SW 1271 (cell line): ENCODE measurements around the gene CCNF.
A peak's percentile ranks its signal among the peaks of the same experiment; 100 is the strongest.

Experiments
- DNase-seq, 2 experiments: peaks; one replicate each; lab custom pipeline; 2025; lab: John Stamatoyannopoulos, UW

The CCNF gene

DNA sequence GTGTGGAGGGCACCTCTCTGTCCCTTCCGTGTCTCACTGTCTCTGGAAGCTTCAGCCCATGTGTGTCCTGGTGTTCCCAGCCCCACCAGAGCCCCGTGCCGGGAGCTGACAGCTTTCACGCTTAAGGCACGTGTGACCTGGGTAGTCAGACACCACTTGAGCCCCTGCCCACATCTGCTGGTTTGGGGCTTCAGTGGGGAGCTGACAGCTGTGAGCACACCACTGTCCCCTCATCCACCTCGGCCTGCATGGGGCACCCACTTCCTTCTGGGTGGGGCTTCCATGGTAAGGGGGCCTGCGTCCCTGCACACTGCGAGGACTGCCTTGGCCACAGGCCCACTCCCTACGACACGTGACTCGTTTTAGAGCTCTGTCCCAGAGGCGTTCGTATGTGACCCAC is 28.0 kb downstream of the CCNF start:
- DNase-seq, result no peak

- no peak for DNase-seq
Measured at GRCh38 chr16:2457946-2458345, 28.7 kb downstream of the CCNF start.

- no peak for DNase-seq
Measured at GRCh38 chr16:2458887-2459646, 29.8 kb downstream of the CCNF start.

DNA sequence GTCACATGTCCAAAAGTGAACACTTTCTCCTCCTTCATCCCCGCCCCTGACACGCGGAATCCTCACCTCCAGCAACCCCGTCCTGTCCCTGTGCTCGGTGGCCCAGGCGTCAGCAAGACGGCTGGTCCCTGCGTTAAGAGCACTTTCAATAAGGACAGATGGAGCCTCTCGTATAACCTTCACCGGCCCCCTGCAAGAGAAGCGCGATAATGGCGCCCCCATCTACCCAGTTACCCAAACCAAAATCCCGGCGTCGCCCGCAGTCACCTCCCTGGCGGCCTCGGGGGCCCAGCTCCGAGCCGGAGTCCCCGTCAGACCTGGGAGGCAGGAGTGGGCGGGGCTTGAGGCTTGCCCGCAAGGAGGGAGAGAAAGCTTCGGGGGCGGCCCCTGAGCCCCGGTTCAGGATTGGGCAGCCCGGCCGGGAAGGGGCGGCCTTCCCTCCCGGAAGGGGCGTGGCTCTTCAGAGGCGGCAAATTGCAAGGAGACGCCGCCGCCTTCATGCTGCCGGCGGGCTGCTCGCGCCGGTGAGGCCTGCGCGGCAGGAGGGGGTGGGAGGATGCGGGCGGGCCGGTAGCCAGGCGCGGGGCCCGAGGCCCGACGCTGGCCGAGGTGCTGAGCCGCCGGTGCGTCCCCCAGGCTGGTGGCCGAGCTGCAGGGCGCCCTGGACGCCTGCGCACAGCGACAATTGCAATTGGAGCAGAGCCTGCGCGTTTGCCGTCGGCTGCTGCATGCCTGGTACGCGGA is 30.6 kb downstream of the CCNF start, which contains the start of gene TEDC2:
TSS of gene TEDC2 (plus strand) at position 463 of the 744 bp plus-strand sequence. CDS start at position 499, 36 bp downstream.
- peak; percentile 66 to 88 for DNase-seq

GRCh38 chr16:2460391-2460713 is 31.1 kb downstream of the CCNF start:
- DNase-seq, result no peak

DNA sequence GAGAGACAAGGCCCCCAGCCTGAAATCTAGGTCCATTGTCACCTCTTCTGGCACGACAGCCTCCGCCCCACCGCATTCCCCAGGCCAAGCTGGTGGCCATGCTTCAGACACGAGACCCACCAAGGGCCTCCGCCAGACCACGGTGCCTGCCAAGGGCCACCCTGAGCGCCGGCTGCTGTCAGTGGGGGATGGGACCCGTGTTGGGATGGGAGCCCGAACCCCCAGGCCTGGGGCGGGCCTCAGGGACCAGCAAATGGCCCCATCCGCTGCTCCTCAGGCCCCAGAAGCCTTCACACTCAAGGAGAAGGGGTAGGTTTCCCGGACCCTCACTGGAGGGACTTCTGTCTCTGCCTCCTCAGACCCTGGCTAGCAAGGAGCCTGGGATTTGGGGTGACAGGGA is 31.7 kb downstream of the CCNF start:
- DNase-seq, result no peak

DNA sequence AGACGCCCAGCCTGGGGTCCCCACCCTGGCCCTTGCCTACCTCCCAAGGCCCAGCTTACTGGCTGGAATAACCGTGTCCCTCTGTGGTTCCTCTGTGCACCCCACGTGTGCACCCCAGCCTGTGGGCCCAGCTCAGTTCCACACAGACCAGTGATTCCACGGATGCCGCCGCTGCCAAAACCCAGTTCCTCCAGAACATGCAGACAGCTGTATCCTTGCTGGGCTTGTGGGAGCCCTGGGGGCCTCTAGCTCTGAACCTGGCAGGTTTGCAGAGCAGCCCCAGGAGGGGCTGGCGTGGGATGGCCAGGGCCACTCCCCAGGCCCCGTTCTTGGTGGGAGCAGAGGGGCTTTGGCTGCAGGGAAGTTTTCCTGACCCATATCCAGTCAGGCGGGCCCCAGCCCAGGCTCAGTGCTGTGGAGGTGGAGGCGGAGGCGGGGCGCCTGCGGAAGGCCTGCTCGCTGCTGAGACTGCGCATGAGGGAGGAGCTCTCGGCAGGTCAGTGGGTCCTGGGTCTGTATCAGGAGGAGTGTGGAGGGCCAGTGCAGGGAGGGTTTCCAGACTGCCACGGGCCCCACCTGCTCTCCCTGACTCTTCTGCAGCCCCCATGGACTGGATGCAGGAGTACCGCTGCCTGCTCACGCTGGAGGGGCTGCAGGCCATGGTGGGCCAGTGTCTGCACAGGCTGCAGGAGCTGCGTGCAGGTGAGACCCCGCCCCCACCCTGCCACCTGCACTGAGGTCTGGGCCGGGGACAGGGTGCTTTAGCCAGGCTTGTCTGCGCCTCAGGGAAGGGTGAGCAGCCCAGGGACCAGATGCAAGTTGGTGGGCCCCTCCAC is 33.0 kb downstream of the CCNF start:
- no peak for DNase-seq

DNA sequence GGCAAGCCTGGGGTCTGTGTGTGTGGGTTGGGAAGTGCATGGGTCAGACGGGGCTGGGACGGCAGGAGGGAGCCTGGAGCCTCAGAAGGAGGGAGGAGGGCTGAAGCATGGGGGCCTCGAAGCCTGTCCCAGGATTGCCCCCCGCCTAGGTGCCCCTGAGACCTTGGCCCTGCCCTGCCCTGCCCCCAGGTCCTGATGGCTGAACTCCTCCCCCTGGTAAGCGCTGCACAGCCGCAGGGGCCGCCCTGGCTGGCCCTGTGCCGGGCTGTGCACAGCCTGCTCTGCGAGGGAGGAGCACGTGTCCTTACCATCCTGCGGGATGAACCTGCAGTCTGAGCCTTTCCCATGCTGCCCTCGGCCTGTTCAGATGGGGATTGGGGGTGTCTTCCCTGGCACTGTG is 35.1 kb downstream of the CCNF start:
- no peak for DNase-seq

- no peak for DNase-seq
Measured at GRCh38 chr16:2465653-2466415, 36.6 kb downstream of the CCNF start.

- DNase-seq, result no peak
Measured at GRCh38 chr16:2466667-2467527, 37.6 kb downstream of the CCNF start.

GRCh38 chr16:2467528-2468232 is 38.4 kb downstream of the CCNF start:
- peak in 1 of 2 experiments; percentile 45 for DNase-seq

- no peak for DNase-seq
Measured at GRCh38 chr16:2468233-2468724, 39.0 kb downstream of the CCNF start.

DNA sequence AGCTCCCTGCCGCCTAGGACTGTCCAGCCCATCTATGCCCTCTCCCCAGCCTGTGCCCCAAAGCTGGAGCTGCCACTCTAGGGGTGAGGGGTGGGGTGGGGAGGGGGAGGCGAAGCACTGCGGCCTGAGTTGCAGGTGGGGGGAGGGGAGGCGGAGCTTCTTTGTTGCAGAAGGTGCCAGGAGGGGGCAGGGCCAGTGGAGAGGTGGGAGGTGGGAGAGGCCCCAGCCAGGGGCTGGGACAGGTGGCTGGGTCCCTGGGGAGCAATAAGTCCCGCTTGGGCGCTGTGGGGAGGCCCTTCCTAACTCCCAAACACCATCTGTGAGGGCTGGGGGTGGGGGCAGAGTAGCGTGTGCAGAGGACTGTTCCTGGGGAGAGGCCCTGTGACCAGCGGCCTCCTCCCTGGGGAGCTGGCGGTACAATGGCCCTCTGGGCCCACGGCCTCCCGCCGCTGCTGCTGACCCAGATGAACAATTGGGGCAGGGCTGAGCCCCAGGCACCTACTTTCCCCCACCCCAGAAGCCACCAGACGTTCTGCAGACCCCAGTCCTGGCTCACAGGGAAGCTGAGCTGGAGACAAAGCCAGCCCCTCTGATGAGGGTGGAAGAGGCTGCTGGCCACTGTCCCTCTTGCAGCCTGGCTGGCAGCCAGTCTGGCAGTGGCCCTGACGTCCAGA is 39.6 kb downstream of the CCNF start:
- no peak for DNase-seq

GRCh38 chr16:2469399-2470233 is 40.4 kb downstream of the CCNF start:
- no peak for DNase-seq

DNA sequence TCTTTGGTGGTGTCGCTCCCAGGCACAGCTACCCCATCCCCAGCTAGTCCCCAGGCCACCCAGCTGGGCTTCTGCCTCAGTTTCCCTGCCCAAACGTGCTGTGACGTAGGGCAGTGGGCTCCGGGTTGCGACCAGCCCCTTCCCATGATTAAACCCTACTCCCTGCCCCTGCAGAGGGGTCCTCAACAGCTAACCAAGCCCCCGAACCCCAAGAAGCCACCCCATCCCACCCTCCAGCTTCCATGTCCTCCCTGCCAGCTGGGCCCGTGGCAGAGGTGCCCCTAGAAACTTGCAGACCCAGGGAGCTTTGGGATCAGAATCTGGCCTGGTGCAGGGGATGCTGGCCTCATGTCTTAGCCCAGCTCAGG is 41.0 kb downstream of the CCNF start:
- no peak for DNase-seq

DNA sequence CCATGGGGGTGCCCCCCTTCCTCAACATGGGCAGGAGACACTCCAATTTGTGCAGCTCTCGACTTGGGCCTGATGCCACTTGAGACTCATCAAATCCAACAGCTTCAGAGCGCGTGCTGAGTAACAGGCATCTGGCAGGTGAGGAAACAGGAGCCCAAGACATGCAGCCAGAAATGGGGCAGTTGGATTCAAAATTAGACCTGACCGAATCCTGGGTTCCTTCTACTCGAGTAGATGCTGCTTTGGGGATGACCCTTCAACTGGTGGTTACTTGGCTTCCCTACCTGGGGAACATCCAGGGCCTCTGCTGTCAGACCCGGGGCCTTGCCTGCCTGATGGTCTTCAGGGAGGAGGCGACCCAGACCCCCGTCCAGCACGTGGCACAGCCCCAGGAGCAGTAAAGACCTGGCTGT is 41.4 kb downstream of the CCNF start:
- no peak for DNase-seq

GRCh38 chr16:2471016-2471652 is 41.9 kb downstream of the CCNF start, which contains the start of gene NTN3:
TSS of gene NTN3 (plus strand) at chr16:2471297. CDS start at chr16:2471702, 405 bp downstream.
- no peak for DNase-seq
